Neural cell (in vitro differentiated cells): ENCODE results near the gene EPS8. TPM values are rescaled to one million over a fixed set of nuclear protein-coding genes. Genes with fewer than 3 reads are reported as not detected.

Experiments used
- H2AFZ ChIP-seq: fragments of 200-600, 300-800 bp; sonication (generic), shearing (Covaris generic); 2 replicates; pipeline ENCODE4 v1.6.0; 2014; ENCODE audit warnings: low read depth, mild to moderate bottlenecking, antibody characterized with exemption, low read length, moderate library complexity
- H3F3A ChIP-seq: fragments of 200-600 bp; shearing (Covaris generic); 2 replicates; pipeline ENCODE4 v1.6.1; 2016; ENCODE audit warnings: mild to moderate bottlenecking, moderate library complexity, mixed read lengths, antibody characterized with exemption, low read length; ENCODE audit not compliant: insufficient read depth, poor library complexity, severe bottlenecking
- H3K27ac ChIP-seq: fragments of 200-600, 300-800 bp; sonication (generic), shearing (Covaris generic); 2 replicates; pipeline ENCODE4 v1.5.1; 2014; ENCODE audit warnings: mild to moderate bottlenecking, low read length, moderate library complexity
- H3K27me3 ChIP-seq: fragments of 300-800, 200-600 bp; sonication (generic), shearing (Covaris generic); 2 replicates; pipeline ENCODE4 v1.6.0; 2014; ENCODE audit warnings: mild to moderate bottlenecking, low read depth, low read length, moderate library complexity; ENCODE audit not compliant: insufficient read depth
- H3K36me3 ChIP-seq: fragments of 300-800, 200-600 bp; sonication (generic), shearing (Covaris generic); 2 replicates; pipeline ENCODE4 v1.5.1; 2014; ENCODE audit warnings: mild to moderate bottlenecking, antibody characterized with exemption, low read length, moderate library complexity; ENCODE audit not compliant: insufficient read depth
- H3K4me2 ChIP-seq: fragments of 300-800, 200-600 bp; sonication (generic), shearing (Covaris generic); 2 replicates; pipeline ENCODE4 v1.6.0; 2014; ENCODE audit warnings: mild to moderate bottlenecking, low read length
- H3K4me3 ChIP-seq: fragments of 300-800, 200-600 bp; sonication (generic), shearing (Covaris generic); 2 replicates; pipeline ENCODE4 v1.5.1; 2014; ENCODE audit warnings: mild to moderate bottlenecking, low read length, moderate library complexity
- H3K79me2 ChIP-seq: fragments of 200-600 bp; shearing (Covaris generic); replicated peaks from 2 replicates; pipeline ENCODE4 v1.6.0; 2014; ENCODE audit warnings: mild to moderate bottlenecking, low read length, moderate library complexity; ENCODE audit not compliant: insufficient read depth
- H3K9ac ChIP-seq: fragments of 300-800, 200-600 bp; sonication (generic), shearing (Covaris generic); 2 replicates; pipeline ENCODE4 v1.6.1; 2016; ENCODE audit warnings: mild to moderate bottlenecking, low read length, mixed read lengths
- H3K9me2 ChIP-seq: fragments of 200-600 bp; shearing (Covaris generic); 2 replicates; pipeline ENCODE4 v1.6.1; 2016; ENCODE audit warnings: mild to moderate bottlenecking, low read length, mixed read lengths; ENCODE audit not compliant: insufficient read depth
- H3K9me3 ChIP-seq: fragments of 200-600, 300-800 bp; sonication (generic), shearing (Covaris generic); 2 replicates; pipeline ENCODE4 v1.6.1; 2016; ENCODE audit warnings: mild to moderate bottlenecking, mixed run types, low read length, moderate library complexity, mixed read lengths
- H4K20me1 ChIP-seq: fragments of 200-600 bp; shearing (Covaris generic); 2 replicates; pipeline ENCODE4 v1.6.1; 2016; ENCODE audit warnings: mild to moderate bottlenecking, mixed run types; ENCODE audit not compliant: insufficient read depth
- EP300 ChIP-seq: fragments of 450-650 bp; conservative IDR thresholded peaks from 2 replicates; pipeline ENCODE4 v1.6.1; 2014; ENCODE audit warnings: antibody characterized with exemption, mild to moderate bottlenecking, moderate library complexity; ENCODE audit not compliant: poor library complexity, severe bottlenecking
- EZH2 ChIP-seq: fragments of 200-600, 300-800 bp; shearing (Covaris generic), sonication (generic); IDR thresholded peaks from 2 replicates; pipeline ENCODE4 v1.6.1; 2014; ENCODE audit warnings: antibody characterized with exemption, low read length, borderline replicate concordance, mild to moderate bottlenecking; ENCODE audit not compliant: insufficient read depth, poor library complexity, severe bottlenecking
- MXI1 ChIP-seq: fragments of 450-650 bp; conservative IDR thresholded peaks from 2 replicates; pipeline ENCODE4 v1.6.1; 2014; ENCODE audit warnings: antibody characterized with exemption, mild to moderate bottlenecking; ENCODE audit not compliant: poor library complexity, severe bottlenecking
- POLR2AphosphoS5 ChIP-seq: IDR thresholded peaks from 2 replicates; pipeline ENCODE4 v1.6.1; 2012
- RAD21 ChIP-seq: fragments of 450-650 bp; conservative IDR thresholded peaks from 2 replicates; pipeline ENCODE4 v1.6.1; 2014; ENCODE audit warnings: antibody characterized with exemption, mild to moderate bottlenecking, moderate library complexity
- SMC3 ChIP-seq: fragments of 450-650 bp; conservative IDR thresholded peaks from 2 replicates; pipeline ENCODE4 v1.6.1; 2014; ENCODE audit warnings: antibody characterized with exemption, mild to moderate bottlenecking, moderate library complexity; ENCODE audit not compliant: poor library complexity
- TAF1 ChIP-seq: IDR thresholded peaks from 2 replicates; pipeline ENCODE4 v1.6.1; 2012; ENCODE audit warnings: low read depth
- polyA plus RNA-seq: library from polyadenylated mRNA; depleted of rRNA; stranded (reverse); fragments of >200 nt; gene quantifications from 2 replicates; pipeline ENCODE4 v1.2.3, GENCODE V29; 2014
- TF ChIP-seq, protein P1 (sequence below): fragments of 450-650 bp; IDR thresholded peaks from 2 replicates; pipeline ENCODE4 v1.5.1; 2014; ENCODE audit warnings: antibody characterized with exemption, mild to moderate bottlenecking, moderate library complexity; ENCODE audit not compliant: poor library complexity, severe bottlenecking
- TF ChIP-seq, protein P2 (sequence below): IDR thresholded peaks from 2 replicates; pipeline ENCODE4 v1.6.1; 2012; ENCODE audit warnings: borderline replicate concordance

The EPS8 gene
- polyA plus RNA-seq, 1 donor from 2014 or later, result 12.2 TPM

DNA sequence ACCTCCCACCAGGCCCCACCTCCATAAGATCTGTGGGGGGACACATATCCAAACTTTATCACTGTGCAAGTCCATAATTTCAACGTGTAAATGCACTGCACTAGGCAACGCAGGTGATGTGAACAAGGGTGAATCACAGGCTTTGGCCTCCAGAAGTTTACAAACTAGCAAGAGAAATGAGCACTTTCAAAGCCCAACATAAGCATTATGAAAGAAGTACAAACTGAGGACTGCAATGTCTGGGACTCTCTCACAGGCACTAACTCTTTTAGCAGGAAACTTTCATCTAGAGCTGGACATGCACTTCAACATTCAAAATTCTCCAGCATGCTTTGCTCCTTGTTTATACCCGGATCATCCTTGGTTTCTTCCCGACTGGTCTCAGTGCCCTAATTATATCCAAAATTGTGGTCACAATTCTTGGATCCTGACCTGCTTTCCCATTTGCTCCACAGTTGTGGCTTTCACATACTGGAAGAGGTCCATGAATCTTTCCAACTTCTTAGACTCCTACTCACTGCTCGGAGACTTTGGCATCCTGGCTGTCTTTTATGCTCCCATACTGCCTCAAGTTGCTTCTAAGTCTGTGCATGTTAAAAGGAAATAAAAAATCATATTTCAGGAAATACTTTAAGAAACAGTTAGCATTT is 48.1 kb upstream of the EPS8 start:
- TF ChIP-seq, protein P1, sequence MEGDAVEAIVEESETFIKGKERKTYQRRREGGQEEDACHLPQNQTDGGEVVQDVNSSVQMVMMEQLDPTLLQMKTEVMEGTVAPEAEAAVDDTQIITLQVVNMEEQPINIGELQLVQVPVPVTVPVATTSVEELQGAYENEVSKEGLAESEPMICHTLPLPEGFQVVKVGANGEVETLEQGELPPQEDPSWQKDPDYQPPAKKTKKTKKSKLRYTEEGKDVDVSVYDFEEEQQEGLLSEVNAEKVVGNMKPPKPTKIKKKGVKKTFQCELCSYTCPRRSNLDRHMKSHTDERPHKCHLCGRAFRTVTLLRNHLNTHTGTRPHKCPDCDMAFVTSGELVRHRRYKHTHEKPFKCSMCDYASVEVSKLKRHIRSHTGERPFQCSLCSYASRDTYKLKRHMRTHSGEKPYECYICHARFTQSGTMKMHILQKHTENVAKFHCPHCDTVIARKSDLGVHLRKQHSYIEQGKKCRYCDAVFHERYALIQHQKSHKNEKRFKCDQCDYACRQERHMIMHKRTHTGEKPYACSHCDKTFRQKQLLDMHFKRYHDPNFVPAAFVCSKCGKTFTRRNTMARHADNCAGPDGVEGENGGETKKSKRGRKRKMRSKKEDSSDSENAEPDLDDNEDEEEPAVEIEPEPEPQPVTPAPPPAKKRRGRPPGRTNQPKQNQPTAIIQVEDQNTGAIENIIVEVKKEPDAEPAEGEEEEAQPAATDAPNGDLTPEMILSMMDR, result no peak
- TF ChIP-seq POLR2AphosphoS5 (no peak), MXI1 (no peak), RAD21 (no peak), EP300 (no peak), TAF1 (no peak), SMC3 (no peak), EZH2 (no peak)
- TF ChIP-seq, protein P2, sequence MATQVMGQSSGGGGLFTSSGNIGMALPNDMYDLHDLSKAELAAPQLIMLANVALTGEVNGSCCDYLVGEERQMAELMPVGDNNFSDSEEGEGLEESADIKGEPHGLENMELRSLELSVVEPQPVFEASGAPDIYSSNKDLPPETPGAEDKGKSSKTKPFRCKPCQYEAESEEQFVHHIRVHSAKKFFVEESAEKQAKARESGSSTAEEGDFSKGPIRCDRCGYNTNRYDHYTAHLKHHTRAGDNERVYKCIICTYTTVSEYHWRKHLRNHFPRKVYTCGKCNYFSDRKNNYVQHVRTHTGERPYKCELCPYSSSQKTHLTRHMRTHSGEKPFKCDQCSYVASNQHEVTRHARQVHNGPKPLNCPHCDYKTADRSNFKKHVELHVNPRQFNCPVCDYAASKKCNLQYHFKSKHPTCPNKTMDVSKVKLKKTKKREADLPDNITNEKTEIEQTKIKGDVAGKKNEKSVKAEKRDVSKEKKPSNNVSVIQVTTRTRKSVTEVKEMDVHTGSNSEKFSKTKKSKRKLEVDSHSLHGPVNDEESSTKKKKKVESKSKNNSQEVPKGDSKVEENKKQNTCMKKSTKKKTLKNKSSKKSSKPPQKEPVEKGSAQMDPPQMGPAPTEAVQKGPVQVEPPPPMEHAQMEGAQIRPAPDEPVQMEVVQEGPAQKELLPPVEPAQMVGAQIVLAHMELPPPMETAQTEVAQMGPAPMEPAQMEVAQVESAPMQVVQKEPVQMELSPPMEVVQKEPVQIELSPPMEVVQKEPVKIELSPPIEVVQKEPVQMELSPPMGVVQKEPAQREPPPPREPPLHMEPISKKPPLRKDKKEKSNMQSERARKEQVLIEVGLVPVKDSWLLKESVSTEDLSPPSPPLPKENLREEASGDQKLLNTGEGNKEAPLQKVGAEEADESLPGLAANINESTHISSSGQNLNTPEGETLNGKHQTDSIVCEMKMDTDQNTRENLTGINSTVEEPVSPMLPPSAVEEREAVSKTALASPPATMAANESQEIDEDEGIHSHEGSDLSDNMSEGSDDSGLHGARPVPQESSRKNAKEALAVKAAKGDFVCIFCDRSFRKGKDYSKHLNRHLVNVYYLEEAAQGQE, result no peak
- no peak overlapping the region for H3K9ac ChIP-seq
- H3F3A ChIP-seq, result no peaks in the 10 kb centered on the region
- no peak overlapping the region for H2AFZ ChIP-seq
- no peaks in the 10 kb centered on the region for H3K9me3 ChIP-seq
- no peaks in the 10 kb centered on the region for H3K9me2 ChIP-seq
- H3K79me2 ChIP-seq, result no peaks in the 10 kb centered on the region
- H3K4me2 ChIP-seq, result no peak overlapping the region
- H4K20me1 ChIP-seq, result no peaks in the 10 kb centered on the region
- H3K36me3 ChIP-seq, result no peaks in the 10 kb centered on the region
- no peak overlapping the region for H3K27ac ChIP-seq
- H3K4me3 ChIP-seq, result no peak overlapping the region
- H3K27me3 ChIP-seq, result no peaks in the 10 kb centered on the region

DNA sequence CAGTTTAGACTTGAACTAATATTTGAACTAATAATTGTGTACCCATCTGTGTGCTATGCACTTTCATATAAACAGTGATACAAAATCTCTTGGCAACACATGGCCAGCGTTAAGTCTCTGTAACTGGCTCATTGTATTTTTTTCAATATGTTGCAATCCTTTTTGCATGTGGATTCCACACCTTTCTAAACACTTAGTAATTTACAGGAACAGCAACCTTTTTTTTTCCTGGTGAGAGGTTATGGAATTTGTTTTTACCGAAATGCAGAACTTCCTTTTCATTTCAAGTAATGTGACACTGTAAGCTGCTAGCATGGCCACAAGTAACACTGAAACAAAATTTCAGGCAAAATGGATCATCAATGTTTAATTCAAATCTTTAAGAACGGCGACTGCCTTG is 45.4 kb upstream of the EPS8 start:
- no peaks in the 10 kb centered on the region for H3K36me3 ChIP-seq
- no peaks in the 10 kb centered on the region for H3F3A ChIP-seq
- no peaks in the 10 kb centered on the region for H4K20me1 ChIP-seq
- TF ChIP-seq POLR2AphosphoS5, result no peak
- TF ChIP-seq RAD21, result no peak
- no peak for TF ChIP-seq SMC3
- TF ChIP-seq MXI1, result no peak
- no peak for TF ChIP-seq TAF1
- no peak for TF ChIP-seq EZH2
- TF ChIP-seq EP300, result no peak
- TF ChIP-seq, protein P2, result no peak
- TF ChIP-seq, protein P1, result no peak
- no peaks in the 10 kb centered on the region for H3K79me2 ChIP-seq
- H3K4me2 ChIP-seq, result no peak overlapping the region
- H3K27me3 ChIP-seq, result no peaks in the 10 kb centered on the region
- H3K9ac ChIP-seq, result no peak overlapping the region
- no peak overlapping the region for H2AFZ ChIP-seq
- H3K9me2 ChIP-seq, result no peaks in the 10 kb centered on the region
- H3K27ac ChIP-seq, result no peak overlapping the region
- H3K4me3 ChIP-seq, result no peak overlapping the region
- no peaks in the 10 kb centered on the region for H3K9me3 ChIP-seq
